Measurements from ENCODE around the gene RNF166.

RNF166 gene

GRCh38 chr16:88652762-88653063 lies 53.5 kb downstream of the RNF166 start:
- DNase-seq (ENCODE audit: low read depth in 2 of 2): no peak

DNA sequence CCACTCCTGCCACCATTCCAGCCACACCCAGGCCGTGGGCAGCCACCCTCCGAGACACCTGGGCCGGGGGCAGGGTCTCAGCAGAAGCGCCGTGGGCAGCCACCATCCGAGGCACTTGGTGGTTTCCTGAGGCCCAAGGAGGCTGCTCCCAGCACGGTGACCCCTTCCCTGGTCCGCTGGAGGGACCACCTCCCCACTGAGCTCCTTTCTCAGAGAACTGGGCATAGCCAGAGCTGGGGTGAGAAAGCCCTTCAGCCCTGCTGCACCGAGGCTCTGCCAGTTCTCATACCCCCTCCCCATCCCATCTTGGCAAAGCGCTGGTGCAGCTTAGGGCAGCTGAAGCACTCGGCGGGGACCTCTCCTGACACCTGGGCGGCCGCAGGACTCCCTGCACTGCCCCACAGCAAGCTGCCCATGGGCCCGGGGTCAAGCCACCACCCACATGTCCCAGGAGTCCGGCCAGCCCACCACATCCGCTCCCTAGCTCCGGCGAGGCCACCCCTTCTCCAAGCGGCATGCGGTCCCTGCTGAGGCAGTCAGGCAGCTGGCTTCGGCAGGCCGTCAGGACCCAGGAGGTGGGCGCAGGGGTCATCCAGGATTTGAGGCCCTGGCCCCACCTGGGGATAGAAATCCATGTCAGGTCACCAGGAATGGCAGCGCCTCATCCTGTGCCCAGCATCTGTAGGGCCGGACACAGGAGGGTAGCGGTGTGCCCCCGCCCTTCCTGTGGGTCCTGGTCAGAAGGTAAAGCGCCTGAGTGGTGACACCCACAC lies 54.0 kb downstream of the RNF166 start:
- DNase-seq (ENCODE audit: low read depth in 2 of 2): no peak

DNA sequence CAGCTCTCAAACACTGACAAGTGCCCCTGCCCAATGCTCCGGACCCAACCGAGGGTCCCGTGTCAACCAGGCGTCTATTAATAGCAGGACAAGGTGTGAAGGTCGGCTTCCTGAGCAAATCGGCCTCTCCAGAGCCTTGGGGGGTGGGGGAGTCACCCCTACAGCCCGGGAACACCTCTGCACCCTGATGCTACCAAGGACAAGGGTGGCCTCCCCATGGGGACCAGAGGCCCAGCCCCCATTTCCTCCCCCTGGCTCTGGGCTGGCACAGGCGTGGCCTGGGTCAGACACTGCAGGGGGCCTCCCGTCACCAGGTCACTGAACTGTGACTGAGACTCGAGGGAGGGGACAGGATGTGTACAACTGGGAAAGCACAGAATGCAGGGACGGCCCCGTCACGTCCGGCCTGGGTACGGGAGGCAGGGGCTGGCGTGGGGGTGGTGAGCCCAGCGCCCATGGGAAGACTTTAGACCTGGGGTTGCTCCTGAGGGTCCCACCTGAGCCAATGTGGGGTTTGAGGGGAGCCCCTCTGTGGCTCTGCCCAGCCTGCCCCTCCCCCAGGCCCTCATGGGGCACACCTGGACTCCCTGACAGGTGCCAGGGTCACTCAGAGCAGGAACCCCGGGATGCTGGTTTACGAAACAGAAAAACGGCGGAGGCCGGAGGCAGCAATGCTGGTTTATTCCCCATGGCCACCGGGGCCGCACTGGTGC lies 54.8 kb downstream of the RNF166 start:
- DNase-seq (ENCODE audit: low read depth in 2 of 2): peak; percentile 54 to 84

DNA sequence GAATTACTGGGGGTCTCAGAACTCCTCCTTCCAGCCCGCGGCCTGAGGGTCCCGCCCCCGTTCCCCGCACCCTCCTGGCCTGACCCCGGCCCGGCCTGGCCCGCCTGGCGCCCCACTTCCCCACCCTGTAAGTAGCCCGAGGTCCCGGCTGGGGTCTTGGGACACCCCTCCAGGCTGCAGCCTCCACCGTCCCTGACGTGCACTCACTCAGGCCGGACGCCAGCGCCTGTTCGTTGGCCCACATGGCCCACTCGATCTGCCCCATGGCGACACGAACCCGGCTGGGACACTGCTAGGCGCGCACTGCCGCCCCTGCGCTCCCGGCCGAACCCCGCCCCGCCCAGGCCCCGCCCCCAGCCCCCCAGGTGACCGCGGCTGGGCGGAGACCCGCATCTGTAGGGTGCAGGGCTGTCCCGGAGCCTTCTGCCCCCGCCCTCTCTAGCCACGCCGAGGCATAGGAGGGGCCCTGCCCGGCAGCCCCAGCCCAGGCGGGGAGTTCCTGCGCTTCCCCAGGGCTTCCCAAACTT lies 55.4 kb downstream of the RNF166 start, which contains the start of gene CYBA:
TSS of gene CYBA (minus strand) at position 305 of the 527 bp plus-strand sequence. CDS start at position 265, 40 bp downstream.
- DNase-seq (ENCODE audit: low read depth in 2 of 2): peak; percentile 68 to 81

GRCh38 chr16:88649924-88650748 lies 56.1 kb downstream of the RNF166 start:
- no peak for DNase-seq (ENCODE audit: low read depth in 2 of 2)

GRCh38 chr16:88649195-88649923 lies 56.8 kb downstream of the RNF166 start:
- DNase-seq (ENCODE audit: low read depth in 2 of 2): no peak

DNA sequence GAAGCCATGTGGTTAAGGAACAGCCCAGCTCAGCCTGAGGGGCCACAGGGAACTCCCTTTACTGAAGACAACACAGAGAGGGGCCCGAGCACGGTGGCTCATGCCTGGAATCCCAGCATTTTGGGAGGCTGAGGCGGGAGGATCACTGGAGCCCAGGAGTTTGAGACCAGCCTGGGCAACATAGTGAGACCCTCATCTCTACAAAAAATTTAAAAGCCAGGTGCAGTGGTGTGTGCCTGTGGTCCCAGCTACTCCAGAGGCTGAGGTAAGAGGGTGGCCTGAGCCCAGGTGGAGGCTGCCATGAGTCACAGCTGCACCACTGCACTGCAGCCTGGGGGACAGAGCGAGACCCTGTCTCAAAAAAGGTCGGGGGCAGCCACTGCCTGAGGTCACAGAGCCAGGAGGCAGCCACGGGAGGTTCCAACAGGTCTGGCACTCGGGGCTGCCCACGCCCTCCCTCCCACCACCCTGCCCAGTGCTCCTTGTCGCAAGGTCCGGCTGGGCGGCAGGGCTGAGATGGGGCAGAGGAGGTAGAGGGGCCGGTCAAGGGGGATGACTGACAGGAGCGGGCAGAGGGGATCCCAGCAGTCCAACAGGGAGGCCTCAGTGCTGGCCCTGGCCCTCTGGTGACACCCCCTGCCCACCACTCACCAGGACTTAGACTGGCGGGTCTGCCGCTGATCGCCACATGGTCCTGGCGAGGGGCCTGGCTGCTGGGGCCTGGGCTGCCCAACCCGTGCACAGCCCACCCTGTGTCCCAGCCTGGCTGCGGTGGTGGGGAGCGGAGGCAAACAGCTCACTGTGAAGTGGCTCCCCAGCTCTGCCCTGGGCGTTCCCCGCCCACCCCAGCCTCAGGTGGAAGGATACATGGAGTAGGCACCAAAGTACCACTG lies 58.8 kb downstream of the RNF166 start:
- DNase-seq (ENCODE audit: low read depth in 2 of 2): no peak
